KOPT-K1 (cell line): Measurements from ENCODE around the gene ATG4A.

ENCODE experiments used
- H3K27ac ChIP-seq: fragments of 200-600 bp; sonication (generic); 2 replicates; pipeline ENCODE4 v1.5.1; 2016; ENCODE audit warnings: antibody characterized with exemption, mild to moderate bottlenecking, low read depth, low read length; ENCODE audit not compliant: poor library complexity, severe bottlenecking
- H3K36me3 ChIP-seq: fragments of 200-600 bp; sonication (generic); 2 replicates; pipeline ENCODE4 v1.5.1; 2017; ENCODE audit warnings: antibody characterized with exemption, mild to moderate bottlenecking, low read length, moderate library complexity; ENCODE audit not compliant: insufficient read depth
- H3K9me3 ChIP-seq: fragments of 200-600 bp; sonication (generic); 2 replicates; pipeline ENCODE4 v1.5.1; 2017; ENCODE audit warnings: antibody characterized with exemption, low read length, mild to moderate bottlenecking; ENCODE audit not compliant: insufficient read depth, poor library complexity, severe bottlenecking

The ATG4A gene

DNA sequence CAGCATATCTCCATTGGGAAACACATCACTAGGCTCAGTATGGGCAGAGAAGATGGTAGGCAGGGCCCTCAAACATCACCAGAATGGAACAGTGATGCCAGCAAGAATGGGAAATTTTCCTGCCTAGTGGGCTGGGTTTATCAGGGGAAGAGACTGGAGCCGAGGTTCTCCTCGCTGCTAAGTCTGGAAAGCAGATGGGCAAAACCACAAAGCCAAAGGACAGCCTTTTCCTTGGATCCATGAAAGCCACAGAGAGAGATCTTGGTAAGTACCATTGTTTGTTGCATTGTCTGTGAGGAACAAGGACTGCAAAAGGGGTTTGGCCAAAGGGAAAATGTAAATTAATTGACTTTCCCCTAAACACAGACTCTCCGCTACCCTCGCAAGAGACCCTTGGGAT, 80.1 kb downstream of the ATG4A start:
- Histone ChIP-seq H3K9me3 (no peaks in the 10 kb centered on the region), H3K36me3 (no peaks in the 10 kb centered on the region), H3K27ac (no peak overlapping the region)

- Histone ChIP-seq H3K9me3 (no peaks in the 10 kb centered on the region), H3K36me3 (no peaks in the 10 kb centered on the region), H3K27ac (no peak overlapping the region)
Observed at GRCh38 chrX:108173874-108174273, 82.3 kb downstream of the ATG4A start.

DNA sequence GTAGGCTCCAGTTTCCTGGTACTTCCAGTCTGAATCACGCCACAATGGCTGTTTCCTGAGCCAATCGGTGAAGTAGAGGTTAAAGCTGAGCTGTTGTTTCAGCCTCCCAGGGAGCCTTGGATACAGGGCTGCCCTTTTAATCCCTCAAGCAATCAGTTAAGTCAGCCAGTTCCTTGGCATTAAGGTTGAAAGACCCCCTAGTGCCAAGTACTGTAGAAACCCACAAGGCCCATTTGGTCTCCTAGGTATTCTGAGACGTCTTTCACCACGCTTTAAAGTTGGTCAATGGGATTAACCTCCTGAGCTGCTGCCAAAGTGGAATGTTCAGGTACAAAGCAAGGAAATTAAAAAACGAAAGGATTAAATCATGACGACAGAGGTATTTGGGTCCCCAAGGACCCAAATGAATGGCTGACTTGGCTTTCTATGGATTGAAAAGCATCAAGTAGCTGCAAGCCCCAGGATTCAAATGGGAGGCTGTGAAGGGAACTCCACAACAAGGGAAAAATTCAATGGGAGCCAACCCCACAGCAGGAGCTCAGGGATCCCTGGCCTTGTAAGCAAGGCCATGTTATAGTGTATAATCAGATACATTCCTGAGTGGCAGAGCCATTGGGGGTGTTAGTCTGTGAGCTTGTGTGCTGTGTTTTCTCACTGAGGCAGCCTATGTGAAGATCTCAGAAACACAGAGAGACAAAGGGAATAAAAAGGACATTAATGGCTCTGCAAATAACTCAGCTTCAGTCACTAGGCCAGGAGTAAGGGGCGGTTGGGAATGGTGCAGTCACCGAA, 86.0 kb downstream of the ATG4A start:
- Histone ChIP-seq H3K27ac (no peak overlapping the region), H3K9me3 (no peaks in the 10 kb centered on the region), H3K36me3 (no peaks in the 10 kb centered on the region)

DNA sequence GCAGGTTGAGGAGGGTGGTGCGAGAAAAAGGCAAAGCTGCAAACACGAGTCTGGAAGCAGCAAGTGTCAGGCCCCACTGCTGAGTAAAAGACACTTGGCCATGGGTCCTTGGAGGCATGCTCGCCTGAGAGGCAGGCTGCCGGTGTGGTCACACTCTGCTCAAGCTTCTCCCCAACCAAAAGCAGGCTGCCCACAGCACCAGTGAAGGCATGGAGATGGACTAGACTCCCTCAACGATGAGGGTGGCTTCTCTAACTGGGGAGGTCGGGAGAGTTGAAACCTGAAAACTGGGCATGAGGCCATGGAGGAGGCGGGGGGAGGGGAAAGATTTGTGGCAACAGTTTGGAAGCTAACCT, 86.5 kb downstream of the ATG4A start:
- no peaks in the 10 kb centered on the region for H3K36me3 ChIP-seq
- H3K27ac ChIP-seq: no peak overlapping the region
- no peaks in the 10 kb centered on the region for H3K9me3 ChIP-seq

DNA sequence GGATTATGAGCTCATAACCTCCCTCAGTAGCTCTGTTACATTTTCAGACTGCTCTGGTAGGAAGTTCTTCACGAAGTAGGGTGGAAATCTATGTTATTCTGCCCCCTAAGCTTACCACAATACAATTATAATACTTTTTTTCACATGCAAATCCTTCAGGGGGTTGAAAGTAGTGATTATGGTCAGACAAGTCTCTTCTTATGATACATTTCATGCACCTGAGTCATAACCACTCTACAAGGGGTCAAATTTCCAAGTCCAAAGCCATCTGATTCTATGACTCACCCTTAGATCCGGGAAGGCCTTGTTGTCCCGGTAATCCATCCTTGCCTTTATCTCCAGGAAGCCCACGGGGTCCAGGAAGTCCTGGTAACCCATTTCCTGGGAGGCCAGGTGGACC, 95.2 kb downstream of the ATG4A start:
- Histone ChIP-seq H3K27ac (no peak overlapping the region), H3K36me3 (no peaks in the 10 kb centered on the region)

DNA sequence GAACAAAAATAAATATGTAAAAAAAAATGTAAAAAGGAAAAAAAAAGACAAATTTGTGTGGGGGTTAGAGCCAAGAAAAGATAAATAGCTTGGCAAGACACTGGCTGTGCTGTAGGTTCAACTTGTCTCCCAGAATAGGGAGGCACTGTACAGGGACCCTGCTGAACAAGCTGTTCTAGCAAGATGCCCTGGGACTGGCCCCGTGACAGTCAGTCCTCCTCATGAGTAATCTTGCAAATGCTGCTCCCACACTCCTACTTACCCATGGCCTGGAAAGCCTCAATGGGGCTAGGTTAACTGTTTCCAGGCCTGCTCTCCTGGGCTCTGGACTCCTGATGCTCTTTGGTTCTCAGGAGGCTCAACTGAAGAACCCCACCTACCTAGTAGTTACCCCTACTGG, 106.8 kb downstream of the ATG4A start:
- Histone ChIP-seq H3K36me3 (no peaks in the 10 kb centered on the region), H3K27ac (no peak overlapping the region), H3K9me3 (no peaks in the 10 kb centered on the region)

More for the DNA sequence above, 95.2 kb downstream of the ATG4A start:
- no peaks in the 10 kb centered on the region for H3K9me3 ChIP-seq

- H3K27ac ChIP-seq: no peak overlapping the region
- H3K9me3 ChIP-seq: no peaks in the 10 kb centered on the region
- no peaks in the 10 kb centered on the region for H3K36me3 ChIP-seq
Observed at GRCh38 chrX:108199041-108199440, 107.5 kb downstream of the ATG4A start.

- Histone ChIP-seq H3K9me3 (no peaks in the 10 kb centered on the region), H3K36me3 (no peaks in the 10 kb centered on the region), H3K27ac (no peak overlapping the region)
Observed at GRCh38 chrX:108199691-108200090, 108.1 kb downstream of the ATG4A start.

GRCh38 chrX:108203540-108203939, 112.0 kb downstream of the ATG4A start:
- Histone ChIP-seq H3K27ac (no peak overlapping the region), H3K9me3 (no peaks in the 10 kb centered on the region), H3K36me3 (no peaks in the 10 kb centered on the region)
